Activated CD4-positive, CD25-positive, alpha-beta regulatory T cell treated with anti-CD3 and anti-CD28 coated beads, Interleukin-2, amount 50 U/mL, for 72 hours (primary cell): ENCODE measurements around the gene TEX22.

Experiments used
- DNase-seq: peaks from one replicate; pipeline ENCODE4 v3.0.0; 2021

Gene TEX22

DNA sequence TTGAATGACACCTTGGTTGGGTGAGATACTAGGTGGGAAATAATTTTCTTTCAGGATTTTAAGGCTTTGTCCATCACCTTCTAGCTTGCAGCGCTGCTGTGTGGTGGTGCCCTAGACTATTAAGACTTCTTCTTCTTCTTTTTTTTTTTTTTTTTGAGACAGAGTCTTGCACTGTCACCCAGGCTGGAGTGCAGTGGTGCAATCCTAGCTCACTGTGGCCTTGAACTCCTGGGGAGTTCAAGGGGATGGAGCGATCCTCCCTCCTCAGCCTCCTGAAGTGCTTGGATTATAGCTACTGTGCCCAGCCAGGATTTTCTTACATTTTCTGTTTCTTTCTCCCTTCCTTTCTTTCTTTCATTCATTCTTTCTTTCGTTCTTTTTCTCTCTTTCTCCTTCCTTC lies 11.0 kb downstream of the TEX22 start:
- DNase-seq = no peak

GRCh38 chr14:105410642-105411016 lies 12.3 kb downstream of the TEX22 start:
- no peak for DNase-seq

DNA sequence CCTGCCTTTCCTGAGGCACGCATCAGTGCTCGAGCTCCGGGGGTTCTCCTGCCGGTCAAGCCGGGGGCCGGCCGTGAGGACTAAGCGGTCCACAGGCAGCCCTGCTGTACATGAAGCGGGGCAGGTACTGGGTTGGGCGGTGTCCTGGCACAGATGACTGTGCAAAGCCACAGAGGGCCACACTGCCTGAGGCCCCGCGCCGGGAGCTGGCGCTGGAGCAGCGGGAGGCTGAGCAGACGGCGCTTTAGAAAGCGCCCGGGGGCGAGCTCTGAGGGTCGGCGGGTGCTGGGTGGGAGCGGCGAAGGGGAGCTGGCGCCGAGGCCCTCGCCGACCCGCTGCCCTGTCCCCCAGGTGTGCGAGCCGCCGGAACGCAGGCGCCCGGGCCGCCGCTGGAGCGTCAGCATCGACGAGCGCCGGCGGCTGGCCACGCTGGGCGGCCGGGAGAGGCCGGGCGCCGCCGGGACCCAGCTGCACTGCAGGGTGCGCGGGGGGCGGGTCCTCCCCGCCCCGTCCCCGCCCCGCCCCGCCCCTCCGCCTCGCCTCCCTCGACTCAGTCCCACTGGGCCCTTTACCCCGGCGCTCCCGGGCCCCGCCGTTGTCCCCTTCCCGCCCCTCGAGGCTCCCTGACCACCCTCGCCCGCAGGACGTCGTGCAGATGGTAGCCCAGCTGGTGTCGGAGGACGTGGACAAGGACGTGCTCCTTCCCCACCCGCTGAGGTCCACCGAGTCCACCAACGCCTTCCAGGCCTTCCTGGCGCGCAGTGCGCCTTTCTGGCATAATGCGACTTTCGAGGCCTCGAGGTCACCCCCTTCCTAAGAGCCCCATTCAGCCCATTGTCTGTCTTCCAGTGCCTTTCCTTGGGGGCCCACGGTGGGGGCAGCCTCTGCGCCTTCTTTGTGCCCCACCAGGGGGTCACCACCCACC lies 12.9 kb downstream of the TEX22 start:
- DNase-seq = no peak

DNA sequence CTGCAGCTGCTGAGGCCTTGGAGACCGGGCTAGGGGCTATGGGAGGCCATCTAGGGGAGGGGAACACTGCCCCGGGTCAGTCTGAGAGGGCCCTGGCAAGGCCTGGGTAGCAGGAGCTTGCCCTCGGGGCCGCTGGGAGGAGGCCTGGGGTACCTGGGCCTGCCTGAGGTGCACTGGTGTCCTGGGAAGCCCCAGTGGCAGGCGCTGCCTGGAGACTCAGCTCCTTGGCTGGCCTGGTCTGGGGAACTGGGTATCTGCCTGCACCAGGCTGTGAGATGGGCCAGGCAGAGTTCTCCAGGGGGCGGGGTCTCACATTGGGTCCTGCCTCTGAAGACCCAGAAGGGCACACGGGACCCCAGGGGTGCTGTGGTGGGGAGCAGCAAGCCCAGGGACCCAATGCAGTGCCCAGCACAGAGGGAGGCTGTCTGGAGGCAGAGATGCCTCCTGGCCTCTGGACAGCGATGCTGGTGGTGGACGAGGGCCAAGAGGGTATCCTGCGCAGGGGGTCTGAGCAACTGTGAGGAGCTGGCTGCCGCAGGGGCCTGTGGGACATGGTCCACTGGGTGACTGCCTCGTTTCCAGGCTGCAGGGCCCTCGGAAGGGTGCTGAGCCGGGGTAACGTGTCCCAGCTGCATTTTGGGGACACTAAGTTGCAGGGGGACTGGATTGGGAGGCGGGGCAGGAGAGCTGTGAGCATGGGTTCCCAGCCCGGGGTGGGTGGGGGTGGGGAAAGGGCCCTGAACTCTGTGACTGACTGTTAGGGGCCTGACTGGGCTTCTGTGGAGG lies 13.8 kb downstream of the TEX22 start:
- no peak for DNase-seq

DNA sequence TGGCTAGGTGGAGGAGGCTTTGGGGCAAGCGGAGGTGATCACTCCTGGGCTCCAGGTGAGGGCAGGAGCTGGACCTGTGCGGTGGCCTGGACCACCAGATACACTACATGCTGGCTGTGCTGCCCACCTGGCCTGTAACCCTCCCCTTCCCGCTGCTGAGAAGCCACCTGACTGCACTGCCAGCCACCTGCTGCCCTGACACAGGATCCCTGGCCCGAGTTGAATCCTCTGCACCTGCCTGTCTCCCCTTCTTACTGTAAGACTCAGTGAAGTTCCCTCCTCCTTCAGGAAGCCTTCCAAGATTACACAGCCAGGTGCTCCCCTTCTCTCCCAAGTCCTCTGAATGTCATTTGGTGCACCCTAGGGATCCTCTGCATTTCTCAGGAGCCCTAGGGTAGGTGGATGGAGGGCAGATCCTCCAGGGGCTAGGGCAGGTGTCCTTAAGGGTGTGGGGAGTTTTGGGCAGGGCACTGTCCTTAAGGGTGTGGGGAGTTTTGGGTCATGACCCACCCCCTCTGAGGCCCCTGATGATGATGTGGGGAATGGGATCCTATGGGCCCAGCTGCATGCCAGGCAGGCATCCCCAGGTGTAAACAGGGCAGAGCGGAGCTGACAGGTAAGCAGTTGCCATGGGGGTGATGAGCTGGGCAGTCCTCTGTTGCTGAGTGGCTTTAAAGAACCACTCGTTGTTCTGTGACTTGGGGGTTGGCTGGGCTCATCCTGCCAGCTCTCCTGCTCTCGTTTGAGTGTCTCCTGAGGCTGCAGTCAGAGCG lies 14.6 kb downstream of the TEX22 start:
- DNase-seq = no peak

DNA sequence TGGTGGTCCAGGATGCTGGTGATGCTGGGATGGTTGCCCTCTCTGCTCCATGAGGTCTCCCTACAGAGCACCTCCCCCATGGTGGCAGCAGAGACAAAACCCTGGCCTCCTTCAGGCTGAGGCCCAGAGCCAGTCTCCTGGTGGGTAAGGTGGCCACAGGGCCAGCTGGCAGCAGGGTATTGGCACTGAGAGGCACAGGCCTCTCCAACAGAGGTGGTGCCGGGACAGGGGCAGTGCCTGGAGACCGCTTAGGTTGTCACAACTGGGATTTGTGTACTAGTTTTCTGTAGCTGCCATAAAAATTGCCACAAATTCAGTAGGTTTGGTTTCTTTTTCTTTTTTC lies 15.2 kb downstream of the TEX22 start:
- DNase-seq = no peak

DNA sequence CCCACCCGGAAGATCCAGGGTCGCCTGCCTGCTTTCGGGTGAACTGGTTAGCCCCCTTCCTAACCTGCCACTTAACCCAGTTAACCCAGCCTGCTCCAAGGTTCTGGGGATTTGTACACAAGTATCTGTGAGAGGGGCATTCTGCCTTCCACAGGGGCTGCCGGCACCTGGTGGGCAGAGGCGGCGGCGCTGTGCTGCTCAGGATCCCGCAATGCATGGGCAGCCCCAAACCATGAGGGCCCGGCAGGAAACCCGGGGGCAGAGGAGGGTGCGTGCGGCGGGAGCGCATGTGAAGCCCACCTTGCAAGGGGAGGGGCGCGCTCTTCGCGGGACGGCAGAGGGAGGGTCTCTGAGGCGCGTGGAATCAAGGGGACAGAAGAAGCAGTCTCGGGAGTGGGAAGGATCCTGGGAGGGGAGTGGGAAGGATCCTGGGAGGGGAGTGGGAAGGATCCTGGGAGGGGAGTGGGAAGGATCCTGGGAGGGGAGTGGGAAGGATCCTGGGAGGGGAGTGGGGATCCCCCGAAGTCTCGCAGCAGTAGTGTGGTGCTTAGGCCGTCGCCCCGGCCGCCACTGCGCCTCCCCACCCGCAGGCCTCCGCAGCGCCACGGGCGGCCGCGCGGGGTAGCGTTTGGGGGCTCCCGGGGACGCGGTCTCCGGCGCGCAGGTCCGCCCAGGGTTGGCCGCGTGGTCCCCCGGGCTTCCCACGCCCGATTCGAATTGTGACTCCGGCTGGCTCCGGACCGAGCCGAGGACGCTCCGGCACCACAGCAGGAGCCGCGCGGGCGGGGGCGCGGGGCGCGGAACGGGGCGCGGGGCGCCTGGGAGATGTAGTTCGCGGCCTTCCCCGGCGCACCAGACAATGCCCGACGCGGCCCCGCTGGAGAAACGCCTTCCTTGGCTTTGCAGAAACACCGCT lies 16.4 kb downstream of the TEX22 start:
- peak; percentile 64 for DNase-seq

DNA sequence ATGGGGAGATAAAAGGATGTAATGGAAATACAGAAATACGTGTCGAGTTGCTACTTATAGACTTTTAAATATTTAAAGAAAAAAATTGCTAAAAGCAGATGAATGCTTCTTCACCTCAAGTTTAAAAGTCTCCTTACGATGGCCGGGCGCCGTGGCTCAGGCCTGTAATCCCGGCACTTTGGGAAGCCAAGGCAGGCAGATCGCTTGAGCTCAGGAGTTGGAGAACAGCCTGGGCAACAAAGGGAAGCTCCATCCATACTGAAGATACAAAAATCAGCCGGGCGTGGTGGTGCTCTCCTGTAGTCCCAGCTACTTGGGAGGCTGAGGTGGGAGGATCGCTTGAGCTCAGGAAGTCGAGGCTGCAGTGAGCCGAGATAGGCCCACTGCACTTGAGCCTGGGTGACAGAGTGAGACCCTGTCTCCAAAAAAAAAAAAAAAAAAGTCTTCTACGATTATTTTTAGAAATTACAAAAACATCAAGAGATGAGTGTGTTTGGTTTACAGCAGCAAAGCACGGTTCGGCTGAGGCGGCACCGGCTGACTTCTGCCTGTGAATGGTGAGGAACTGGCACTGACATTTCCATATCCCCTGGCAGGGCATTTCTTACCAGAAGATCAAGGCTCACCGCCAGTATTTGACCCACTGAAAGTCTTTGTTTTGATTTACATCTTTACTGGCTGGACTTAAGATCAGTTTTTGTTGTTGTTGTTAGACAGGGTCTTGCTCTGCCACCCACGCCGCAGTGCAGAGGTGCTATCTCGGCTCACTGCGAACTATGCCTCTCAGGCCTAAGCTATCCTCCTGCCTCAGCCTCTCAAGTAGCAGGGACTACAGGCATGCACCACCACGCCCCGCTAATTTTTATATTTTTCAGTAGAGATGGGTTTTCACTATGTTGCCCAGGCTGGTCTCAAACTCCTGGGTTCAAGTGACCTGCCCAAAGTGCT lies 17.4 kb downstream of the TEX22 start:
- no peak for DNase-seq

GRCh38 chr14:105416671-105417070 lies 18.3 kb downstream of the TEX22 start:
- DNase-seq = no peak

GRCh38 chr14:105417690-105418121 lies 19.4 kb downstream of the TEX22 start:
- DNase-seq = no peak

- DNase-seq = no peak
Measured at GRCh38 chr14:105418269-105419194, 20.2 kb downstream of the TEX22 start.

- DNase-seq = peak; percentile 63
Measured at GRCh38 chr14:105419195-105420091, 21.1 kb downstream of the TEX22 start, which contains the start of gene MTA1. MTA1 (plus strand) TSS chr14:105419827; CDS start chr14:105420036, 209 bp downstream.

GRCh38 chr14:105420101-105420973 lies 22.0 kb downstream of the TEX22 start:
- DNase-seq = no peak

DNA sequence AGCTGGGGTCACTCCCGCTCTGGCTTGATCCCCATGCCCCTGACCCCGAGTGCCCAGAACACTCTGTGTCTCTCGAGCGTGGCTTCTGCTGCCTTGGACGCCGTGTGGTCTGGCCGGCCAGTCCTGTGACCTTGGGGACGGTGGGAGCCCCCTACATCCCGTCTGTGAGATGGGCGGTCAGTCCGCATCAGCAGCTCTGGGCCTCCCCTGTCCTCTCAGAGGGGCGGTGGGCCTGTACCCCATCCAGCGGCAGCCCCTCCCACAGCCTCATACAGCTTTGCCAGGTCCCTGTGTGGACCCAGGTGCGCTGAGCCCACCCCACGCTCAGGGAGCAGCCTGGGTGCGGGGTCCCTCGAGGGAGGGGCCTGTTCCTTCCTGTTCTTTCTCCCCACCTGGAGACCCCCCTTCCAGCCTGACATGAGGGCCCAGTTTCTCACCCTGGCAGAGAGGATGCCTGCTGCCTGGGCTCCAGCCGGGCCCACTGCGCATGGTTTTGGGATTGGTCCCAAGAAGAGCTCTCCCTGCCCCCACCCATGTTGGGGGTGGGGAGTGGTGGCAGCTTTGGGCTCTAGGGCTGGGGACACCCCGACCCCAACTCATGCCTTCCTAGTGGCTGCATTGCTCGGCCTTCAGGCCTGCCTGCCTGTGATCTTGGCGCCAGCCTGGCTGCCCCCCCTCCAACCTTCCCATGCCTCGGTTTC lies 22.8 kb downstream of the TEX22 start:
- no peak for DNase-seq

DNA sequence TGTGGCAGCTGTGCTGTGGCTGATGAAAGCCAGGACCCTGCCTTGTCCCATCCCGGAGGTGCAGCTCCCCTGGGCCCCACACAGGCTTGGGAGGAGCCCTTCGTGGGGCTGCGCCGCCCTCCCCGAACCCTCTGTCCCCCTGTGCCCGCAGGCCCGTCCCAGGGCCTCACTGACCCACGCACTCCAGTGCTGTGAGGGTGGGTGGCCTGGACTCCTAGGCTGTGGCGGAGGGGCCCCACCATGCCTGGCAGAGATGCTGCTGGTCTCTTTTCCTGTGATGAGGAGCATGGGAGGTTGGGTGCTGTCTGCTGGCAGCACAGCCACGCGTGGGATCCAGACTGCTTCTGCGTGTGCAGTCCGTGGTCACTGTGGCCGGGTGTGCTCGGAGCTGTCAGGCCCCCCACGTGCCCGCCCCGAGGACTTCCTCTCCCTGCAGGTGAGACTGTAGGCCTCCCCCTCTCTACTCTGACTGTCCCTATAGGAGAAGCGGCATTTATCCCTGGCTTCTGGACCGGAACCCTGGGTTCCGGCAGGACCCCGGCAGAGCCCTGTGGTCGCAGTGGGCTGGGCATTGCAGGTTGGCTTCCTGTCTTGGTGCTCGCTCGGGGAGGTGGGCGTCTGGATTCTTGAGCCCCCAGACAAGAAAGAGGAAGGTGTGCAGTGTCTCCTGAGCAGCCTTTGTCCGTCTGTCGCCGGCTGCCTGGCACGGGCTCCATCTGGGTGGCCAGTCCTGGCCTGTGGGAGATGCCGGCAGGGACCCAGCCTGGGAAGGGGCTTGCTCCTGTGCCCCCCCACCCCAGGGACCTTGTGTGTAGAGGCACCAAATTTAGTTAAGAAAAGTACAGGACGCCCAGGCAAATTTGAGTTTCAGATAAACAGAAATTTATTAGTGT lies 23.6 kb downstream of the TEX22 start:
- DNase-seq = no peak
